ENCODE measurements around the gene CBFB.
A peak's percentile ranks its signal among the peaks of the same experiment; 100 is the strongest.
"Not testable (repeated sequence)": the region's sequence is repeated elsewhere in the genome, so short reads cannot be mapped to it uniquely, and the experiment has no call there.

CBFB gene

DNA sequence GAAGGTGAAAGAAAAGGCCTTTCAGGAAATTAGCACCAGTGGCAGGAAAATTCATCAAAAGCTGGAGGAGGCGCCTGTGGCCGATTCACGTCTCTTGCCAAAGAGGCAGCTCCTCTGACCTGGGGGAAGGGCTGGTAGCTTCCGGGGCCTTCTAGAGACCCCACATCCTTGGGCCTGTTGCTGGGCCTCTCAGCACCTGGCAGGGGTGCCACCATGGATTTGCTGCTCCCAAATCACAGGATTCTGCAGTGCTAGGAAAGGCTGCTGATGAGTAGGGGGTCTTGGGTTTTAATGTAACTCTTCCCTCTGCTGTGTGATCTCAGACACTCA lies 11.6 kb upstream of the CBFB start:
- no peak for DNase-seq

GRCh38 chr16:67017810-67018488 lies 11.0 kb upstream of the CBFB start:
- DNase-seq: peak; percentile 80

DNA sequence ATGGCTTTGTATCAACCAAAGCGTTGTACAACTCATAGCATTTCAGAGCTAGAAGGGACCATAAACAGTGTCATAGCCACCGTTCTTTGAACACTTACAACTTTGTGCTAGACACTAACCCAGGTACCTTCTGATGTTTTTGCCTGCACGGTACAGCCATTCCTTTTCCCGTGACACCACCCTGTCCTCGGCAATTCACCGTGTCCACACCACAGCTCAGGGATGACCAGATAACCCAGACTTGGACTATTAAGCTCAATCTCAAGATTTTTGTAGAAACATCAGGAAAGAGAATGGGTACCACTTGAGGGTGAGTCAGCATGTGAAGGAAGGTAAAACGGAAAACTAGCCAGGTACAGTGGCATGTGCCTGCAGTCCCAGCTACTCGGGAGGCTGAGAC lies 9.8 kb upstream of the CBFB start:
- DNase-seq: no peak

DNA sequence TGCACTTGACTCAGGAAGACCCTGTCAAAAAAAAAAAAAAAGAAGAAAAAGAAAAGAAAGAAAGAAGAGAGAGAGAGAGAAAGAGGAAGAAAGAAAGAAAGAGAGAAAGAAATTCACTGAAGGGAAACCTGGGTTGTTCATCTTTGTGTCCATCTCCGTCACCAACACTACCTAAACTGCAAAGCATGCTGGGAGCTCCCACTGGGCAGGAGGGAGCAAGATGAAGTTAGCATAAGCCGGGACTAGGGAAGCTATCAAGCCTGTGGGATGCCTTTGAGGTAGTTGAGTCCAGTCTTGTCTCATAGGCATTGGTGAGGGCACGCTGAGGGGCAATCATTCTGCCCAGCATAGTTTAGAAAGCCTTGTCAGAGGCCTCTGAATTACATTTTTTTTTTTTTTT lies 7.6 kb upstream of the CBFB start:
- no peak for DNase-seq

GRCh38 chr16:67022531-67023214 lies 6.3 kb upstream of the CBFB start:
- DNase-seq: no peak

DNA sequence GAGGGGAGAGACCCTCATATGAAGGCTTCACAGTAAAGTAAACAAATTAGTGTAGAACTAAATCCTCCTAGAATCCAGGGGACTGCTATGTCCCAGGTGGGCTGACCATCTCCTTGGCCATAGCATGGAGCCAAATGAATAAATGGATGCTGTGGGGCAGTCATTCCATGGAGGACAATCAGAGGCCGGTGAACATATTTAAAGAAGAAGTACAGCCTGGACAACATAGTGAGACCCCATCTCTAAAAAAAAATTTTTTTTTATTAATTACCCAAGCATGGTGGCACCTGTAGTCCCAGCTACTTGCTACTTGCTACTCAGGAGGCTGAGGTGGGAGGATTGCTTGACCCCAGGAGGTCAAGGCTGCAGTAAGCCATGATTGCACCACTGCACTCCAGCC lies 5.3 kb upstream of the CBFB start:
- no peak for DNase-seq

DNA sequence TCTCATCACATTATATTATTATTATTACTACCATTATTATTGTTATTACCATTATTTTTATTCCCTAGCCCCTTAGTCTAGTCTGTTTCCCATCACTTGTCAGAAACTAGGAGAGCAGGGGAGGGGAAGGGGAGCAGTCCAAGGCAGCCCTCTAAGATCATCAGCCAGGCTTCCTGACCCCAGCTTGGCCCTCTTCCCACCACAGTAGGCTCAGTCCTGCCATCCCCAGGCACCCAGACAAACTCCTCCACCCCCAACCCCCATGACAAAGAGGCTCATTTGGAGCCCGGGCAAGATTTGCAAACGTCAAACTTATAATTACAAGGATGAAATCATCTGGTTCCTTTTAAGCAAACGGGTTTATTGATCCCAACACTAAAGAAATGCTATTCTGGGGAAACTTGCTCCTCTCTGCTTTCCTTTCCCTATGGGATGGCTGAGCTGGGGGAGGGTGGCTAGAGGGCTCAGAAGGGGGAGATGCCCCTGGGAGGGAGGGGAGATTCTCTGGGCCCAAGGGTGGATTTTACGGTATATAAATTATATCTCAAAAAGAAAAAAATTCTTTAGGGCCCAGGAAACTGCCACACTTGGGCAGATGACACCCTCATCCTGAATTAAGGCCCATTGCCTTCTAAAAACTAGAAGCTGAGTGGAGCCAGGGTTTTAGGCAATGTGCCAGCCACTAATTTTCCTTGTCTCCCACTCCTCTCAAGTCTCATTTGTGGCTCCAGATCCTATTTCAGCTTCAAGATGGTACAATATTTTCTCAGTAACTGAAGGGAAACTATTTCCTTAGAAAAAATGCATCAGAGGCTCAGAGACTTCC lies 4.4 kb upstream of the CBFB start:
- DNase-seq: no peak

GRCh38 chr16:67025210-67025550 lies 3.8 kb upstream of the CBFB start:
- DNase-seq: no peak

DNA sequence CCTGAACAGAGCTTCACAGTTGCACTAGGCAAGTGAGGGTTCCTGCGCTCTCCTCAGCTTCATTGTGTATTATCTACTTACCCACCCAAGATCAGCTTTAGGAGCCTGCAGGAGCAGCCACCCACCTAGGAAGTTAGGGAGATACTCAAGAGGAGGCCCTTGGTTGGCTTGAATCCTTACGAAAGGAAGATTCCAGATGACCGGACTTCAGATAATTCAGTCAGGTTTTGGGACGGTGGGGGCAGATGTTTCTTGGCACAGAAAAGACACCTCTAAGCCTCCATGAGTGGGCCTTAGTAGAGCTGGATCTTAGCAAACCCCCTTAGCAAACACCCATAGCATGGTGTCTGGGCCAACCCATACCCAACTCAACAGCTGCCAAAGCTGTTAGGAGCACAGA lies 2.4 kb upstream of the CBFB start:
- DNase-seq: no peak

GRCh38 chr16:67027046-67027445 lies 1.9 kb upstream of the CBFB start:
- DNase-seq: no peak

GRCh38 chr16:67028167-67028695 lies 718 bp upstream of the CBFB start:
- no peak for DNase-seq

DNA sequence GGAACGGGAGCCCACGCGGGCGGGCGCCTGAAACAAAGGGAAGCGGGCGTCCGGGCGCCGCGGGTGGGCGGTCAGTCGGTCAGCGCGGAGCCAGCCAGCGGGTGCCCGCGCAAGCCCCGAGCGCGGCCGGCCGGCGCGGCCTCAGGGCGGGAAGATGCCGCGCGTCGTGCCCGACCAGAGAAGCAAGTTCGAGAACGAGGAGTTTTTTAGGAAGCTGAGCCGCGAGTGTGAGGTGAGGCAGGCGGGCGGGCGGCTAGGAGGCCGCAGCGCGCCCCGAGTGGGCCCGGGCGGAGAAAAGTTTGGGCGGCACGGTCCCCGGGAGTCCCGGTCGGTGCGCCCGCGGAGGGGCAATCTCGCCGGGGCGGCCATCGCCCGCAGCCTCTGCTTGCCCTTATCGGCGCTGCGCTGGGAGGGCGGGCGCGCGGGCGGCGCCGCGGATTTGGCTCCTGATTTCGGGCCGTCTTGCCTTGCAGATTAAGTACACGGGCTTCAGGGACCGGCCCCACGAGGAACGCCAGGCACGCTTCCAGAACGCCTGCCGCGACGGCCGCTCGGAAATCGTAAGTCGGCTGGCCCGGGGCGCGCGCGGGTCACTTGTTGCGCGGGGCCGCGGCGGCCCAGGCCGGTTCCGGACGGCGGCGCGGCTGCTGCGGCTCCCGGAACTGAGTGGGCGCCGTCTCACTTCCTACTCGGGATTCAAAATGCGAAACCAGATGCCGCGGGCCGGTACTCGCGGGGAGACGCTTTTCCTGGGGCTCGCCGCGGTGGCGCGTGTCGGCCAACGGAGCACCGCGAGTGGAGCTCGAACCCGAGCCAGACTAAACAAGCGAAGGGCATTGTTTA lies 526 bp downstream of the CBFB start:
- peak; percentile 59 for DNase-seq

GRCh38 chr16:67030221-67030962 lies 1.4 kb downstream of the CBFB start:
- no peak for DNase-seq

DNA sequence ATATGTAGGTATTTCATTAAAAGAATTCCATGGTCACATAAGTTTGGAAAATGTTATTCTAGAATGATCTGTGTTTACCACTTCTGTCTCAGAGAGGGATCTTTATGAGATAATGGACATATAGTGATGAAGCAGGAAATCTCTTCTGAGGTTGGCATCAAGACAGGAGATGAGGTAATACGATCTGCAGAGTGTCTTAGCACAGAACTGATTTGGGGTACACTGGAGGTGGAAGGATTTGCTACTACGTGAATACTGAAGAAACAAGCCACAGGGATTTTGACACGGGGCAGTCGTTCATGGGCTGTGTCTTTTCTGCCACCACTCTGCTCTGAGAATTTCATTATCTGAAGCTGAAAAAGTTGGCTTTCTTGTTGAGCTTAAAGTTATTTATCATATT lies 5.5 kb downstream of the CBFB start:
- no peak for DNase-seq

DNA sequence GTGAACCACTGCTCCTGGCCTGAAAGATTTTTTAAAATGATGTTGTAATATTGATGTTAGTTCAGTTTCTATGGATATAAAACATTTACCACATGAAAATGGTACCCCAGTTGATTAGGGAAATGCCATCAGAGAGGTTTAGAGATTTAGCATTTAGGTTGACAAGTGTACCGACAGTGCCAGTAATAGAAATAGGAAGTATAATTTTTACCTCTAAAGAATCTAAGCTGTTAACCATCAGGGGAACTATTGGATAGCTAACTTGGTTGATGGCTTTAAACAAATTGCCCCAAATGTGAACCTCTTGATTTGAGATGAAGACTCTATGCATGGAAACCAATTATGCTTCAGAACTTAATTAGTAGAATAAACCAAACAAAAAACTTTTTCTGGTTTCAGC lies 6.4 kb downstream of the CBFB start:
- DNase-seq: no peak

- DNase-seq: no peak
Measured at GRCh38 chr16:67036323-67036741, 7.4 kb downstream of the CBFB start.

- no peak for DNase-seq
Measured at GRCh38 chr16:67039260-67040020, 10.5 kb downstream of the CBFB start.

DNA sequence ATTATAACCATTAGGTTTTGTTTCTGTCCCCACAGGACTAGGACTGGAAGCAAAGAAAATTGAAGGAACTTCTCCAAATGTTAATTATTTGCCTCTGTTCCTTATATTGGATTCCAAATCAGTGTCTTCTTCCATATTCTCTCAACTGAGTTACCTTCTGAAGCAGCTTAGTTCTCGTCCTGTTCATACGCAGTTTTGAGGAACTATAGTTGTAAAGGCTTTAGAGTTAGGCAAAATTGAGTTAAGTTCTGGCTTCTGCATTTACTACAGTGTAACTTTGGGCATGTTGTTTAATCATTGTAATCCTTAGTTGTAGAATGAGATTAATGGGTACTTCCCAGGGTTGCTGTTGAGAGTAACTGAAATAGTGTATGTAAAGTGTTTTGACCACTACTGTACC lies 11.2 kb downstream of the CBFB start:
- DNase-seq: no peak

DNA sequence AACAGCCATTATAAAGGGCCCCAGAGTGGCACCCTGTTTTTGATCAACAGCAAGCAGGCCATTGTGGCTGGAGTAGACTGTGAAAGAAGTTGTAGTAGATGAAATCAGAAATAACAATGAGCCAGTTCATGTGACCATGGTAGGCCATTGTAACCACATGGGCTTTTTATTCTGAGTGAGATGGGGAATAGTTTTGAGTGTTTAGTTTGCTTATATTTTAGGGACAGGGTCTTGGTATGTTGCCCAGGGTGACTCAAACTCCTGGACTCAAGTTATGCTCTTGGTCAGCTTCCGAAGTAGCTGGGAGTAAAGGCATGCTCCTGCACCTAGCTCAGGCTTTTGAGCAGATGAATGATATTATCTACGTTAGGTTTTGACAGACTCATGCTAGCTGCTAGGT lies 12.0 kb downstream of the CBFB start:
- DNase-seq: no peak

- not testable (repeated sequence) for DNase-seq
Measured at GRCh38 chr16:67041520-67041919, 12.6 kb downstream of the CBFB start.

- no peak for DNase-seq
Measured at GRCh38 chr16:67043420-67043819, 14.5 kb downstream of the CBFB start.

- DNase-seq: no peak
Measured at GRCh38 chr16:67050796-67051195, 21.8 kb downstream of the CBFB start.

All from stimulated activated CD4-positive, alpha-beta T cell treated with anti-CD3 and anti-CD28 coated beads, Interleukin-12 subunit alpha, Interleukin-12 subunit beta, amount 100 ng/mL, for 4 hours (primary cell).